ENCODE results near the gene TUBD1.
A peak's percentile ranks its signal among the peaks of the same experiment; 100 is the strongest.
"Not testable (repeated sequence)": the region's sequence is repeated elsewhere in the genome, so short reads cannot be mapped to it uniquely, and the experiment has no call there.

Gene TUBD1

GRCh38 chr17:59872351-59872750 lies 20.4 kb downstream of the TUBD1 start:
- Histone ChIP-seq H3K27me3 (ENCODE audit: control insufficient read depth, insufficient read depth, low read length) (no peaks in the 10 kb centered on the region), H3K36me3 (ENCODE audit: insufficient read depth, low read length) (no peaks in the 10 kb centered on the region), H3K4me2 (ENCODE audit: low read length) (no peak overlapping the region), H3K4me3 (ENCODE audit: low read length) (no peak overlapping the region), H3K4me1 (ENCODE audit: control insufficient read depth, insufficient read depth, low read length) (no peaks in the 10 kb centered on the region), H3K9me3 (replicated peaks; ENCODE audit: low read length) (no peaks in the 10 kb centered on the region), H3K9ac (ENCODE audit: low read depth, low read length) (no peak overlapping the region)

DNA sequence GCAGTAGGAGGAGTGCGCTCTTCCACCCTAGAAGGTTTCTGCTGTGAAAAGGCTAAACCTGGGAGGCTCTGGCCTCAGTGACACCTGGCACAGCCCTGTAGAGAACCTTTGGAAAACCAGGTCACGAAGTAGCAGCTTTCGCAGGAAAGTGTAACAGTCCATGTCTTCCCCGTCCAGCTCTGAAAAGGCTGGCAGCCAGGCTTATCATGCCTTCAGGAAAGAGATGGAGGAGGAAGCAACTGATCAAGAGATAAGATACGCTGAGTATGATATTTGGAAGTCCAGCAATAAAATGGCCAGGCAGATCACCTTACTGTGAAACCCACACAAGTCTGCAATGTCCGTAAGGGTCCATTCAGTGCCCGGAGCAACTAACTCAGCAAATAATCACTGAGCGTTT lies 22.3 kb downstream of the TUBD1 start:
- Histone ChIP-seq H3K4me2 (ENCODE audit: low read length) (no peak overlapping the region), H3K4me1 (ENCODE audit: control insufficient read depth, insufficient read depth, low read length) (no peaks in the 10 kb centered on the region), H3K27me3 (ENCODE audit: control insufficient read depth, insufficient read depth, low read length) (no peaks in the 10 kb centered on the region), H3K4me3 (ENCODE audit: low read length) (no peak overlapping the region), H3K9me3 (replicated peaks; ENCODE audit: low read length) (no peaks in the 10 kb centered on the region), H3K9ac (ENCODE audit: low read depth, low read length) (no peak overlapping the region), H3K36me3 (ENCODE audit: insufficient read depth, low read length) (no peaks in the 10 kb centered on the region)

DNA sequence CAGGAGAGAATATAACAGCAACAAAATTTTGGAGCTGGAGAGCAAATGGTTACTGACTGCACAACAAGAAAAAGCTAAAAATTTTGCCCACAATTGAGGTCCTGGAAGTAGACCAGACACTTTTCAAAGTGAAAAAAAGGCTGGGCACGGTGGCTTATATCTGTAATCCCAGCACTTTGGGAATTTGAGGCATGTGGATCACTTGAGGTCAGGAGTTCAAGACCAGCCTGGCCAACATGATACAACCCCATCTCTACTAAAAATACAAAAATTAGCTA lies 22.9 kb downstream of the TUBD1 start:
- Histone ChIP-seq H3K4me2 (ENCODE audit: low read length) (no peak overlapping the region), H3K9me3 (replicated peaks; ENCODE audit: low read length) (no peaks in the 10 kb centered on the region)

DNA sequence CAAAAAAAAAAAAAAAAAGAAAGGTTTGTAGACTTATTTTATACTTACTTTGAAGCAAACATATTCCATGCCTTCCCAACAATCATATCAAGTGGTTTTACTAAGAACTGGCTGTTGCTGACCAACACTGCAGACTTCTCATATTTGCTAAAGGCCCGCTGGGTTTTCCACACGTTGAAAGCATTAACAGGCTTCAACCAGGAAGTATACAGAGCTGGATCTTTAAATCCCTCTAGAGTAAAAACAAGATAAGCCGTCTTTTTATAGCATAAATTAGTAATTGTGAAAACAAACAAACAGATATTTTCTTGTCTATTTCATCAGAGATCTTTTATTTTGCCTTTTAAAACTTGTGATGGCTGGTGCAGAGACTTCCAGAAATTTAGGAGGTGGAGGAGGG lies 29.1 kb downstream of the TUBD1 start:
- H3K9ac ChIP-seq (ENCODE audit: low read depth, low read length) = no peak overlapping the region
- no peak overlapping the region for H3K4me3 ChIP-seq (ENCODE audit: low read length)
- H3K9me3 ChIP-seq (replicated peaks; ENCODE audit: low read length) = no peaks in the 10 kb centered on the region
- no peaks in the 10 kb centered on the region for H3K4me1 ChIP-seq (ENCODE audit: control insufficient read depth, insufficient read depth, low read length)
- H3K4me2 ChIP-seq (ENCODE audit: low read length) = no peak overlapping the region
- H3K27me3 ChIP-seq (ENCODE audit: control insufficient read depth, insufficient read depth, low read length) = no peaks in the 10 kb centered on the region
- H3K36me3 ChIP-seq (ENCODE audit: insufficient read depth, low read length) = no peaks in the 10 kb centered on the region

More for the DNA sequence above, 22.9 kb downstream of the TUBD1 start:
- H3K27me3 ChIP-seq (ENCODE audit: control insufficient read depth, insufficient read depth, low read length) = no peaks in the 10 kb centered on the region
- no peak overlapping the region for H3K4me3 ChIP-seq (ENCODE audit: low read length)
- no peaks in the 10 kb centered on the region for H3K36me3 ChIP-seq (ENCODE audit: insufficient read depth, low read length)
- no peak overlapping the region for H3K9ac ChIP-seq (ENCODE audit: low read depth, low read length)
- no peaks in the 10 kb centered on the region for H3K4me1 ChIP-seq (ENCODE audit: control insufficient read depth, insufficient read depth, low read length)

DNA sequence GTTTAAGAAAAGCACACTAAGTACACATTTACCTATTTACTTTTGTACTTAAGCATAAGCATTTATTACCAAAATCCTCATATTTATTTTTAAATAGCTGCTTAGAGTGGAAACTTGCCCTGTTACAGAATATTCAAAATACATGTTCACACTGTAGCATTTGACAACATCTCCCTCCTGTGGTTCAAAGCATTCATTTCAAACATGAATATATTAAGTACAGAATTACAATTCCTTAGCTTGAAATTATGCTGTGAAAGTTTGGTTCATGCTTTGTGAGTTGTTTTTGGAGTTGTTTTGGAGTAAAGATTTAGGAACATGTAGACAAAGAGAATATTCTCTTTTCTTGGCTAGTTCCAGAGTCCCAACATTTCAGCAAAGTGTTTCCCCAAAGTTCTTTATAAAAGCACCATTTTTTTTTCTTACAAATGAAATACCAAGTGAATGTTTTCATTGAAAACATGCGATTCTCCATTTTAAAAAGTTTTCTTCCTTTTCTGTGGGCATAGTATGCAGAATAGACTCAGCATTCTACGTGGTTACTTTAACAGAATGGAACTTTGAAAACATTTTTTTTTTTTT lies 33.2 kb downstream of the TUBD1 start:
- Histone ChIP-seq H3K27me3 (ENCODE audit: control insufficient read depth, insufficient read depth, low read length) (no peaks in the 10 kb centered on the region), H3K36me3 (ENCODE audit: insufficient read depth, low read length) (no peaks in the 10 kb centered on the region), H3K4me1 (ENCODE audit: control insufficient read depth, insufficient read depth, low read length) (no peaks in the 10 kb centered on the region), H3K4me3 (ENCODE audit: low read length) (no peak overlapping the region), H3K4me2 (ENCODE audit: low read length) (no peak overlapping the region), H3K9me3 (replicated peaks; ENCODE audit: low read length) (no peaks in the 10 kb centered on the region), H3K9ac (ENCODE audit: low read depth, low read length) (no peak overlapping the region)

DNA sequence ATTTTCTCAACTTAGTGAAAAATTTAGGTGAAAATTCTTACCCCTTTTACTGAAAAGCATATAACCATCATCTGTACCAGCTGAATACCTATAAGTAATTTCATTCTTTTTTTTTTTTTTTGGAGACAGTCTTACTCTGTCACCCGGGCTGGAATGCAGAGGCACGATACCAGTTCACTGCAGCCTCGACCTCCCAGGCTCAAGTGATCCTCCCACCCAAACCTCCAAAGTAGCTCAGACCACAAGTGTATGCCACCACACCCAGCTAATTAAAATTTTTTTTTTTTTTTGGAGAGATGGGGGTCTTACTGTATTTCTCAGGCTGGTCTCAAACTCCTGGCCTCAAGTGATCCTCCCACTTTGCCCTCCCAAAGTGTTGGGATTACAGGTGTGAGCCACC lies 33.8 kb downstream of the TUBD1 start:
- no peaks in the 10 kb centered on the region for H3K9me3 ChIP-seq (replicated peaks; ENCODE audit: low read length)
- H3K27me3 ChIP-seq (ENCODE audit: control insufficient read depth, insufficient read depth, low read length) = no peaks in the 10 kb centered on the region
- H3K4me3 ChIP-seq (ENCODE audit: low read length) = no peak overlapping the region
- no peak overlapping the region for H3K4me2 ChIP-seq (ENCODE audit: low read length)
- no peak overlapping the region for H3K9ac ChIP-seq (ENCODE audit: low read depth, low read length)
- H3K4me1 ChIP-seq (ENCODE audit: control insufficient read depth, insufficient read depth, low read length) = no peaks in the 10 kb centered on the region
- no peaks in the 10 kb centered on the region for H3K36me3 ChIP-seq (ENCODE audit: insufficient read depth, low read length)

DNA sequence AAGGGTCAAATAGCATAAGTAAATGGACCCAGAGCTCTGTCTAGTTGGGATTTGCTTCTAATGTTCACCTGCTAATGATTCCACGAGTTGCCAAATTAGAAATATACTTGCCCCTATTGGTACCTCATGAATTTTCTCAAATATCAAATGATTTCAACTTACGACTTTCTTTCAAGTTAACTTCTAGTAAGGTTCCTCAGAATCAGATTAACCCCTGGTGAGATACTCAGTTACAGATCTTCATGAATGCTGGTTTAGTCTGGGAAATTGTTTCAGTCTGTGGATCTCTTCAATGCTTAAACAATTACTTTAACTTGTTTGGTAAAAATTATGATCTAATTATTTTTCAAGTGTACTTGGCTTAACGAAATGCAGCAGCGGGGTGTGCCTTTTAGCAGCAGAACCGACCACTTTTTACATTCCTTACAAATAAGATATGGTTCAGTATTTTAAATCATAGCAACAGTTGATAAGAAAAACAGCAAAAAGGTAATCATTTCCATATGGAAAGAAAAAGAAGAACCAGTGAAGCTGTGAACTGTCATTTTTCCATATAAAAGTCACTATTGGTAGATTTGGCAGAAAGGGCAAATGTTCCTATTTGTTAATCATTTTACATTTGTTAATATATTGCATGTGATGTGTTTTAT lies 34.5 kb downstream of the TUBD1 start:
- H3K4me3 ChIP-seq (ENCODE audit: low read length) = no peak overlapping the region
- no peaks in the 10 kb centered on the region for H3K9me3 ChIP-seq (replicated peaks; ENCODE audit: low read length)
- H3K27me3 ChIP-seq (ENCODE audit: control insufficient read depth, insufficient read depth, low read length) = no peaks in the 10 kb centered on the region
- H3K4me2 ChIP-seq (ENCODE audit: low read length) = no peak overlapping the region
- H3K36me3 ChIP-seq (ENCODE audit: insufficient read depth, low read length) = no peaks in the 10 kb centered on the region
- peaks cover 3% of the 10 kb centered on the region for H3K4me1 ChIP-seq (ENCODE audit: control insufficient read depth, insufficient read depth, low read length)
- no peak overlapping the region for H3K9ac ChIP-seq (ENCODE audit: low read depth, low read length)

DNA sequence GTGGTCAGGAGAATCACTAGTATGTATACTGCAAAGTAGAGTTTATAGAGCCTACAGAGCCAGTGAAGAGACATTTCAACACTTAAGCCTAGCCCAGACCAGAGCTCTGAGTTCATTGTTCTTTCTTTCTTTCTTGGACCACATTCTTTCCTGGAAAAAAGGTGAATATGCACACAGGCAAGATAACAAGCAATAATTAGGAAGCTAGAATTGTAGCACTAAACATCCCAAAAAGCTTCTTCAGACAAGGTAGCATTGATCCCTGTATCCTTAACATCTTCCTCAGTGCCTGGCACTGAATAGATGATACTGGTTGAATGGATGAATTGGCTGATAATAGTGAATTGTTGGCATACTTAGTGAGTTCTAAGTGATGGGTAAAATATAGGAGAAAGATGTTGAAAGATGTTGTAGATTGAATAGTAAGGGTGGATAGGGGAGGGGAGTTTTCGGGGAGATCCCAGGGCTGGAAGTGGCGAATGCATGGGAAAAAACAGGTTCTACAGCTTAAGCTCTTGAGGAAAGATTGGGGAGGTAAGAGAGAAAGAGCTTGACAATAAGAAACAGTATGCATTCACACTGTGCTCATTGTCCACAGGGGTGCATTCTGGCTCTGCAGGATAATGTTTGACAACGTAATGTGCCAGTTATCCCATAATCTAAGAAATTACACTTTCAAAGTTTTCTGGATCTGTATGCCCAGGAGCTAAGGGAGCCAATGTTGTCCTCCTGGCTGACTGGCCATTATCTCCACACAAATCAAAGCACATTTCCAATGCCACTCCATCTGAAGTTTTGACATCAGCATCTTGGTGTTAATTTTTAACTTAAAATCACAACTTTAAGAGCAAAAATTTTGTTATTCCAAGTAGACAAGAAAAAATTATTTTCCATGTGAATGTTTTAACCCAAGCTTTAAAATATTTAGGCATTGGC lies 35.6 kb downstream of the TUBD1 start:
- Histone ChIP-seq H3K4me3 (ENCODE audit: low read length) (no peak overlapping the region), H3K9ac (ENCODE audit: low read depth, low read length) (no peak overlapping the region), H3K4me1 (ENCODE audit: control insufficient read depth, insufficient read depth, low read length) (peaks cover 8% of the 10 kb centered on the region), H3K36me3 (ENCODE audit: insufficient read depth, low read length) (no peaks in the 10 kb centered on the region), H3K9me3 (replicated peaks; ENCODE audit: low read length) (no peaks in the 10 kb centered on the region), H3K27me3 (ENCODE audit: control insufficient read depth, insufficient read depth, low read length) (no peaks in the 10 kb centered on the region), H3K4me2 (ENCODE audit: low read length) (no peak overlapping the region)

DNA sequence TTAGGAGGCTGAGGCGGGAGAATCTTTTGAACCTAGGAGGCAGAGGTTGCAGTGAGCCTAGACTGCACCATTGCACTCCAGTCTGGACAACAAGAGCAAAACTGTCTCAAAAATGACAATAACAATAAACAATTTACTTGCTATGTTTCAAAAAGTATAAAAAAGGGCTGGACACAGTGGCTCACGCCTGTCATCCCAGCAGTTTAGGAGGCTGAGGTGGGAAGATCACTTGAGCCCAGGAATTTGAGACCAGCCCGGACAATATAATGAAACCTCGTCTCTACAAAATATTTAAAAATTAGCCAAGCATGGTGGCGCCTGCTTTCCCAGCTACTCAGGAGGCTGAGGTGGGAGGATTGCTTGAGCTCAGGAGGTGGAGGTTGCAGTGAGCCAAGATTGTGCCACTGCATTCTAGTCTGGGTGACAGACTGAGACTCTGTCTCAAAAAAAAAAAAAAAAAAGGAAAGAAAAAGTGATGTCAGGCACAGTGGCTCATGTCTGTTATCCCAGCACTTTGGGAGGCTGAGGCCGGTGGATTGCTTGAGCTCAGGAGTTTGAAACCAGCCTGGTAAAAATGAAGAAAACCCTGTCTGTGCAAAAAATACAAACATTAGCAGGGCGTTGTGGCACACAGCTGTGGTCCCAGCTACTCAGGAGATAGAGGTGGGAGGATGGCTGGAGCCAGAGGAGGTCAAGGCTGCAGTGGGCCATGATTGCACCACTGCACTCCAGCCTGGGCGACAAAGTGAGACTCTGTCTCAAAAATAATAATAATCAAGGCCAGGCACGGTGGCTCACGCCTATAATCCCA lies 38.6 kb downstream of the TUBD1 start:
- not testable (repeated sequence) for H3K9ac ChIP-seq (ENCODE audit: low read depth, low read length)

GRCh38 chr17:59853168-59853918 lies 39.4 kb downstream of the TUBD1 start:
- no peaks in the 10 kb centered on the region for H3K27me3 ChIP-seq (ENCODE audit: control insufficient read depth, insufficient read depth, low read length)
- H3K4me2 ChIP-seq (ENCODE audit: low read length) = peak overlapping the region; percentile 12
- no peak overlapping the region for H3K9ac ChIP-seq (ENCODE audit: low read depth, low read length)
- no peak overlapping the region for H3K4me3 ChIP-seq (ENCODE audit: low read length)
- H3K9me3 ChIP-seq (replicated peaks; ENCODE audit: low read length) = no peaks in the 10 kb centered on the region
- no peaks in the 10 kb centered on the region for H3K36me3 ChIP-seq (ENCODE audit: insufficient read depth, low read length)
- H3K4me1 ChIP-seq (ENCODE audit: control insufficient read depth, insufficient read depth, low read length) = peaks cover 17% of the 10 kb centered on the region

More for the DNA sequence above, 38.6 kb downstream of the TUBD1 start:
- not testable (repeated sequence) for H3K9me3 ChIP-seq (replicated peaks; ENCODE audit: low read length); H3K4me2 ChIP-seq (ENCODE audit: low read length); H3K27me3 ChIP-seq (ENCODE audit: control insufficient read depth, insufficient read depth, low read length); H3K36me3 ChIP-seq (ENCODE audit: insufficient read depth, low read length); H3K4me3 ChIP-seq (ENCODE audit: low read length)
- H3K4me1 ChIP-seq (ENCODE audit: control insufficient read depth, insufficient read depth, low read length) = peaks cover 14% of the 10 kb centered on the region

DNA sequence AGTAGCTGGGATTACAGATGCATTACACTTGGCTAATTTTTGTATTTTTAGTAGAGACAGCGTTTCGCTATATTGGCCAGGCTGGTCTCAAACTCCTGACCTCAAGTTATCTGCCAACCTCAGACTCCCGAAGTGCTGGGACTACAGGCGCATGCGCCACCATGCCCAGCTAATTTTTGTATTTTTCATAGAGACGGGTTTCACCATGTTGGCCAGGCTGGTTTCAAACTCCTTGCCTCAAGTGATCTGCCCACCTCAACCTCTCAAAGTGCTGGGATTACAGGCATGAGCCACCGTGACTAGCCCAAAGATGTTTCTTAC lies 39.9 kb downstream of the TUBD1 start:
- Histone ChIP-seq H3K4me1 (ENCODE audit: control insufficient read depth, insufficient read depth, low read length) (peaks cover 17% of the 10 kb centered on the region), H3K4me2 (ENCODE audit: low read length) (peak overlapping the region; percentile 12)
- not testable (repeated sequence) for H3K9me3 ChIP-seq (replicated peaks; ENCODE audit: low read length); H3K36me3 ChIP-seq (ENCODE audit: insufficient read depth, low read length); H3K27me3 ChIP-seq (ENCODE audit: control insufficient read depth, insufficient read depth, low read length); H3K9ac ChIP-seq (ENCODE audit: low read depth, low read length); H3K4me3 ChIP-seq (ENCODE audit: low read length)
